HG03095 (cell line): Measurements from ENCODE around the gene SCAMP5.
A peak's percentile ranks its signal among the peaks of the same experiment; 100 is the strongest.

Experiments used
- ATAC-seq: cut with Tn5 transposase; IDR thresholded peaks from one replicate; pipeline ENCODE4 v1.9.1; 2021; ENCODE audit warnings: moderate library complexity; ENCODE audit not compliant: unreplicated experiment

SCAMP5 gene

GRCh38 chr15:75067123-75067830 lies 71.9 kb downstream of the SCAMP5 start:
- no peak for ATAC-seq

GRCh38 chr15:75068748-75069147 lies 73.4 kb downstream of the SCAMP5 start:
- ATAC-seq: no peak

GRCh38 chr15:75069301-75069925 lies 74.0 kb downstream of the SCAMP5 start:
- ATAC-seq: peak; percentile 82

- no peak for ATAC-seq
Observed at GRCh38 chr15:75070674-75071073, 75.3 kb downstream of the SCAMP5 start.
